ENCODE results near the gene SF3B4.

DNA sequence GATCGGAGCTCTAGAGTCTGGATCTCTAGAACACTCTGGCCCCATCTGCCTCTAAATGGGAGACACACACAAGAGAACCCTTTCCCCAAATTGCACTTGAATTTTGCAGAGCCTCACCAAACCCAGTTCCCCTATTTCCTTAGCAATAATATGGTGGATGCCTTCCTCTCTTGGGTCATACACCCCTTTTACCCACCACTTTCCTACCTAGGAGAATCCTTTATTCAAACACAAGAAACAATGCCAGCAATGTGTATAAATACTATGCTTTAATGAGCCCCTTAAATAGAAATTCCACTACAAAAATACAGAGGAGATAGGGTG is 760 bp upstream of the SF3B4 start:
- TF ChIP-seq POLR2AphosphoS5 (IDR thresholded peaks at IDR 0.05; ENCODE audit: low read depth, low read length) = no peak
- TF ChIP-seq SIN3A (IDR thresholded peaks at IDR 0.05; ENCODE audit: borderline replicate concordance, insufficient read depth, low read depth, low read length) = no peak
